ENCODE results near the gene EVA1B. TPM values are rescaled to one million over a fixed set of nuclear protein-coding genes. Genes with fewer than 3 reads are reported as not detected.
A peak's percentile ranks its signal among the peaks of the same experiment; 100 is the strongest.

EVA1B gene, protein sequence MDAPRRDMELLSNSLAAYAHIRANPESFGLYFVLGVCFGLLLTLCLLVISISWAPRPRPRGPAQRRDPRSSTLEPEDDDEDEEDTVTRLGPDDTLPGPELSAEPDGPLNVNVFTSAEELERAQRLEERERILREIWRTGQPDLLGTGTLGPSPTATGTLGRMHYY
- 10 to 100 TPM; 12.3 to 13.3 TPM for total RNA-seq

- peaks cover 47% of the 10 kb centered on the region for H3K4me1 Mint-ChIP-seq (ENCODE audit: low read depth)
- POLR2A ChIA-PET, result interaction anchor here (0.6 to 1.9 kb wide), 11 partner anchors 8 to 100 kb away, joined by 3 to 11 read pairs (median 4); partner anchors contain the start of genes LSM10 and THRAP3
These were observed at the start of gene EVA1B for GRCh38 chr1:36323636-36324352. Gene EVA1B, minus strand, starts transcription at chr1:36323645. Its CDS starts 608 bp downstream, at chr1:36323037.

GRCh38 chr1:36372617-36373016, 49.2 kb upstream of the EVA1B start:
- CTCF ChIA-PET, result interaction anchor here (0.7 to 1.4 kb wide), 2 partner anchors 40 to 114 kb away, joined by 3 to 4 read pairs; no protein-coding TSS in a partner anchor
- Mint-ChIP-seq H3K27me3 (ENCODE audit: low read depth) (no peaks in the 10 kb centered on the region), H3K27ac (peak overlapping the region; percentile 96), H3K9me3 (ENCODE audit: insufficient read depth) (no peaks in the 10 kb centered on the region), H3K4me1 (ENCODE audit: low read depth) (peaks cover 66% of the 10 kb centered on the region), H3K4me3 (no peak overlapping the region), H3K36me3 (ENCODE audit: low read depth) (peaks cover 24% of the 10 kb centered on the region)
- DNase-seq (no peak), ATAC-seq (no peak)
- POLR2A ChIA-PET, result no interaction called here

More at GRCh38 chr1:36323636-36324352, at the start of gene EVA1B:
- H3K36me3 Mint-ChIP-seq (ENCODE audit: low read depth), result peaks cover 6% of the 10 kb centered on the region
- CTCF ChIA-PET, result interaction anchor here (0.9 to 2.2 kb wide), 7 partner anchors 18 to 174 kb away, joined by 3 to 13 read pairs (median 7); partner anchors contain the start of genes SH3D21 and TRAPPC3
- H3K4me3 Mint-ChIP-seq, result peak within 1 kb of the TSS; percentile 77
- DNase-seq (peak; percentile 72), ATAC-seq (peak; percentile 64)
- peaks cover 16% of the 10 kb centered on the region for H3K27me3 Mint-ChIP-seq (ENCODE audit: low read depth)
- no peaks in the 10 kb centered on the region for H3K9me3 Mint-ChIP-seq (ENCODE audit: insufficient read depth)
- H3K27ac Mint-ChIP-seq, result peak within 1 kb of the TSS; percentile 74

GRCh38 chr1:36369061-36369861, 45.8 kb upstream of the EVA1B start:
- POLR2A ChIA-PET, result interaction anchor here (0.7 to 1.9 kb wide), 3 partner anchors 10 to 45 kb away, joined by 3 to 8 read pairs (median 3); no protein-coding TSS in a partner anchor
- H3K27ac Mint-ChIP-seq, result peak overlapping the region; percentile 50
- CTCF ChIA-PET, result interaction anchor here (0.6 to 6.8 kb wide), 28 partner anchors 9 to 226 kb away, joined by 3 to 82 read pairs (median 5); partner anchors contain the start of genes EVA1B, LSM10, OSCP1 and SH3D21
- H3K4me1 Mint-ChIP-seq (ENCODE audit: low read depth), result peaks cover 73% of the 10 kb centered on the region
- H3K36me3 Mint-ChIP-seq (ENCODE audit: low read depth), result peaks cover 22% of the 10 kb centered on the region
- no peaks in the 10 kb centered on the region for H3K27me3 Mint-ChIP-seq (ENCODE audit: low read depth)
- peak; percentile 91 for DNase-seq
- no peak overlapping the region for H3K4me3 Mint-ChIP-seq
- H3K9me3 Mint-ChIP-seq (ENCODE audit: insufficient read depth), result no peaks in the 10 kb centered on the region
- peak; percentile 52 for ATAC-seq

GRCh38 chr1:36367798-36368197, 44.4 kb upstream of the EVA1B start:
- Mint-ChIP-seq H3K36me3 (ENCODE audit: low read depth) (peaks cover 26% of the 10 kb centered on the region), H3K9me3 (ENCODE audit: insufficient read depth) (no peaks in the 10 kb centered on the region), H3K4me1 (ENCODE audit: low read depth) (peaks cover 59% of the 10 kb centered on the region), H3K27me3 (ENCODE audit: low read depth) (no peaks in the 10 kb centered on the region), H3K4me3 (no peak overlapping the region), H3K27ac (peak overlapping the region; percentile 74)
- ChIA-PET CTCF (interaction anchor here (0.9 to 6.8 kb wide), 24 partner anchors 7 to 218 kb away, joined by 3 to 82 read pairs (median 6); partner anchors contain the start of genes EVA1B, LSM10, OSCP1 and STK40), POLR2A (interaction anchor here (0.5 to 2.8 kb wide), 7 partner anchors 9 to 143 kb away, joined by 3 to 16 read pairs (median 4); partner anchors contain the start of gene THRAP3)
- DNase-seq (no peak), ATAC-seq (no peak)

DNA sequence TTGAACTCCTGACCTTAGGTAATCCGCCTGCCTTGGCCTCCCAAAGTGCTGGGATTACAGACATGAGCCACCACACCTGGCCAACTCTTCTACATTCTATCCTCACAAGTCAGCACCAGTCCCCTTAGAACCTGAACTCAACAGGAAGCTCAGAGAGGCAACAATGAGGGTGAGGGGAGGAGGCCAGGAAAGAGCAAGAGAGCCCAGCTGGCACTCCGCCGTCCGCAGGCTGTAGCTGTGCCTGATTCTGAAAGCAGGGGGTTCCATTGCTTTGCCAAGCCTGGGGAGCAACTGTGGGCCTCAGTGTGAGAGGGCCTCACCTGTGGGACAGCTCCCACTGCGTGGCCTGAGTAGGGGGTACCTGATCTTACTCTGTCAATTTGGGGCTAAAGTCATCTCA, 43.6 kb upstream of the EVA1B start:
- Mint-ChIP-seq H3K4me1 (ENCODE audit: low read depth) (peaks cover 54% of the 10 kb centered on the region), H3K36me3 (ENCODE audit: low read depth) (peaks cover 24% of the 10 kb centered on the region), H3K9me3 (ENCODE audit: insufficient read depth) (no peaks in the 10 kb centered on the region), H3K27me3 (ENCODE audit: low read depth) (no peaks in the 10 kb centered on the region), H3K4me3 (peak overlapping the region; percentile 12), H3K27ac (peak overlapping the region; percentile 85)
- ChIA-PET POLR2A (interaction anchor here (0.7 to 2.8 kb wide), 9 partner anchors 11 to 217 kb away, joined by 3 to 16 read pairs (median 4); partner anchors contain the start of genes MRPS15, THRAP3 and TRAPPC3), CTCF (interaction anchor here (0.9 to 6.8 kb wide), 19 partner anchors 11 to 217 kb away, joined by 3 to 82 read pairs (median 7); partner anchors contain the start of genes EVA1B, LSM10, STK40 and TRAPPC3)
- DNase-seq, result peak; percentile 41
- no peak for ATAC-seq

DNA sequence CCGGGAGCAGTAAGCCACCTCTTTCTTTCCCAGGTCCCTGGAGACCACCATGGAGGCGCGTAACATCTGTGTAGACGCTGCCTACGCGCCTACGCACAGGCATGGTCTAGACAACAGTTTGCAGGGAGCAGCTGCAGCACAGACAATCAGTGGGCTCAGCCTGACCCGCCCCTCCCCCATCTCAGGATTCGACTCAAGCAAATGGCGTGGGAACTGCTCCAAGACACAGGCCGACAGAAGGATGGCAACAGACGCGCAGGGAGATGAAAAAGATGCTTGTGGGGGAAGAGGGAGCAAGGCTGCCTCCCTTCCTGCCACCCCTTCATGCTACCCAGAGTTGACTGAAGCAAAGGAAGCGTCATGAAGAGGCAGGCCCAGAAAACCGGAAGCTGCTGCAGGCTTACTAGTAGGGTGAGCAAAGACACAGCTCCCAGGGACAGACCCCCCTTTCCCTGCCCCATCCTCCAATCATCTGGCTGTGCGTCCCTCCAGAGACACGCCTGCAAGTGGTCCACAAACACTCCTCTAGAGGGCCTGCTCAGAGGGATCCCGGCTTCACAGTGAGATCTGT, 42.7 kb upstream of the EVA1B start:
- CTCF ChIA-PET, result interaction anchor here (0.6 to 6.8 kb wide), 14 partner anchors 13 to 217 kb away, joined by 3 to 82 read pairs (median 8); partner anchors contain the start of genes EVA1B, LSM10, STK40 and TRAPPC3
- ATAC-seq, result peak; percentile 88
- Mint-ChIP-seq H3K9me3 (ENCODE audit: insufficient read depth) (no peaks in the 10 kb centered on the region), H3K4me1 (ENCODE audit: low read depth) (peaks cover 51% of the 10 kb centered on the region), H3K36me3 (ENCODE audit: low read depth) (peaks cover 32% of the 10 kb centered on the region), H3K27ac (peak overlapping the region; percentile 85), H3K27me3 (ENCODE audit: low read depth) (no peaks in the 10 kb centered on the region), H3K4me3 (no peak overlapping the region)
- peak; percentile 86 for DNase-seq
- POLR2A ChIA-PET, result interaction anchor here (0.6 to 2.8 kb wide), 12 partner anchors 9 to 217 kb away, joined by 3 to 16 read pairs (median 3); partner anchors contain the start of genes LSM10, MRPS15 and TRAPPC3

DNA sequence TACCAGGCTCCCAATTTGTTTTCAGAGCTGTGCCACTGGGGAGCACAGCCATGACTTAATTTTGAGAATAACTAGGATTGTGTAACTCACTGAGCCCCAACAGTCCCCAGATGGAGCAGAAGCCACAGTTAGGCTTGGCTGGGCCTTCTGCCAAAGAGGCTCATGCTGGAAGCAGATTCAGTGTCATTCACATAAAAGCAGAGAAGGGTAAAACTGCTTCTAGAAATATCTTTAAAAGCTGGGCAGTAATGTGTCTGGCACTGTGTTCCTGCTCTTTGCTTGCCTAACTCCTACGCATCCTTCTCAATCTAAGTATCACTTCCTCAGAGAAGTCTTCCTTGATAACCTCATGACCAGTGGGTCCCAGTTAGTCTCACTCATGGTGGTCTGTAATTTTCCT, 41.9 kb upstream of the EVA1B start:
- no peaks in the 10 kb centered on the region for H3K9me3 Mint-ChIP-seq (ENCODE audit: insufficient read depth)
- H3K4me3 Mint-ChIP-seq, result no peak overlapping the region
- no peak for DNase-seq
- H3K4me1 Mint-ChIP-seq (ENCODE audit: low read depth), result peaks cover 51% of the 10 kb centered on the region
- POLR2A ChIA-PET, result interaction anchor here (1.4 to 2.8 kb wide), 2 partner anchors 14 to 42 kb away, joined by 3 to 16 read pairs; no protein-coding TSS in a partner anchor
- ATAC-seq, result no peak
- H3K27me3 Mint-ChIP-seq (ENCODE audit: low read depth), result no peaks in the 10 kb centered on the region
- H3K36me3 Mint-ChIP-seq (ENCODE audit: low read depth), result peaks cover 34% of the 10 kb centered on the region
- CTCF ChIA-PET, result interaction anchor here (1.6 to 6.8 kb wide), 3 partner anchors 12 to 178 kb away, joined by 5 to 82 read pairs (median 5); no protein-coding TSS in a partner anchor
- peak overlapping the region; percentile 85 for H3K27ac Mint-ChIP-seq

- ATAC-seq, result no peak
- ChIA-PET POLR2A (interaction anchor here (1.2 kb wide), 1 partner anchor 9 kb away, joined by 3 read pairs; no protein-coding TSS in a partner anchor), CTCF (interaction anchor here (1.6 to 2.4 kb wide), 2 partner anchors 9 to 17 kb away, joined by 13 to 21 read pairs; no protein-coding TSS in a partner anchor)
- no peak for DNase-seq
- Mint-ChIP-seq H3K27ac (peak overlapping the region; percentile 59), H3K27me3 (ENCODE audit: low read depth) (no peaks in the 10 kb centered on the region), H3K4me3 (no peak overlapping the region), H3K9me3 (ENCODE audit: insufficient read depth) (no peaks in the 10 kb centered on the region), H3K36me3 (ENCODE audit: low read depth) (peaks cover 58% of the 10 kb centered on the region), H3K4me1 (ENCODE audit: low read depth) (peaks cover 6% of the 10 kb centered on the region)
These were observed 36.6 kb upstream of the EVA1B start for GRCh38 chr1:36359911-36360550.

DNA sequence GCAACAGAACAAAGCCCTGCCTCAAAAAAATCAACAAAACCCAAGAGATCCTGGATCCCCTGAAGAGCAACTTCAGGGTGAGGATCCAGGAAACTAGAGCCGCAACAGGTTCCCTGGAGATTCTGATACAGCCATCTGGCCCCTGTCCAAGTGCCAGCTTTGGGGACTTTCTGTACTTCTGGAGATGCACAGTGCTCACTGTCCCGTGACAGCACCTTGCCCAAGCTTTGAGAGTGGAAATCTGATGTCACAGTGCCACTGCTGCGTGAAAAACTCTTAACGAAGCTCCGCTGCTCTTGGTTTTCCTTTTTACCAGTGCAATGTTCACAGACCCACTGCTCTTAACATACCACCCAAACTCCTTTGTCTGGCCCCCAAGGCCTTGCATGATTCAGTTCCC, 35.9 kb upstream of the EVA1B start:
- Mint-ChIP-seq H3K27ac (peak overlapping the region; percentile 59), H3K4me3 (no peak overlapping the region), H3K9me3 (ENCODE audit: insufficient read depth) (no peaks in the 10 kb centered on the region), H3K27me3 (ENCODE audit: low read depth) (no peaks in the 10 kb centered on the region), H3K36me3 (ENCODE audit: low read depth) (peaks cover 64% of the 10 kb centered on the region), H3K4me1 (ENCODE audit: low read depth) (peaks cover 6% of the 10 kb centered on the region)
- DNase-seq (no peak), ATAC-seq (no peak)
- ChIA-PET POLR2A (interaction anchor here (0.9 to 1.2 kb wide), 2 partner anchors 9 to 10 kb away, joined by 3 read pairs; no protein-coding TSS in a partner anchor), CTCF (interaction anchor here (2.4 kb wide), 1 partner anchor 10 kb away, joined by 21 read pairs; no protein-coding TSS in a partner anchor)

GRCh38 chr1:36358514-36359084, 35.2 kb upstream of the EVA1B start:
- Mint-ChIP-seq H3K36me3 (ENCODE audit: low read depth) (peaks cover 69% of the 10 kb centered on the region), H3K9me3 (ENCODE audit: insufficient read depth) (no peaks in the 10 kb centered on the region), H3K27ac (no peak overlapping the region), H3K27me3 (ENCODE audit: low read depth) (no peaks in the 10 kb centered on the region), H3K4me3 (no peak overlapping the region), H3K4me1 (ENCODE audit: low read depth) (peaks cover 6% of the 10 kb centered on the region)
- POLR2A ChIA-PET, result interaction anchor here (0.9 kb wide), 1 partner anchor 9 kb away, joined by 3 read pairs; no protein-coding TSS in a partner anchor
- ATAC-seq (no peak), DNase-seq (no peak)
- CTCF ChIA-PET, result no interaction called here
